Natural killer cell treated with Interleukin-12 subunit alpha and Interleukin-12 subunit beta and Interleukin-15 and Interleukin-18, amount 100 ng/mL, for 72 hours (primary cell): Measurements from ENCODE around the gene REN. TPM values are rescaled to one million over a fixed set of nuclear protein-coding genes. Genes with fewer than 3 reads are reported as not detected.

Experiments
- ATAC-seq, 2 donors: fragments of 150-1000 bp; cut with Tn5 transposase in 1 of 2; sonication (Bioruptor Pico), chemical (Tn5 transposase) in 1 of 2; 2 replicates each; pipeline ENCODE4 v1.10.0; 2021
- DNase-seq: peaks from one replicate; pipeline ENCODE4 v3.0.0; 2022; ENCODE audit warnings: low spot score
- H3K27ac Mint-ChIP-seq, 2 donors: 1 replicate in 1 of 2; 2 replicates in 1 of 2; pipeline ENCODE4 v1.8.0; 2022; ENCODE audit warnings: mixed read lengths in 2 of 2, mild to moderate bottlenecking in 1 of 2, moderate library complexity in 1 of 2
- H3K27me3 Mint-ChIP-seq, 2 donors: 1 replicate in 1 of 2; 2 replicates in 1 of 2; pipeline ENCODE4 v1.8.0; 2022; ENCODE audit warnings: mixed read lengths in 2 of 2
- H3K36me3 Mint-ChIP-seq: one replicate; pipeline ENCODE4 v1.8.0; 2022; ENCODE audit warnings: mixed read lengths
- H3K4me1 Mint-ChIP-seq, 2 donors: 1 replicate in 1 of 2; 2 replicates in 1 of 2; pipeline ENCODE4 v1.8.0; 2022; ENCODE audit warnings: low read depth in 2 of 2, mixed read lengths in 2 of 2, mild to moderate bottlenecking in 1 of 2
- H3K4me3 Mint-ChIP-seq: one replicate; pipeline ENCODE4 v1.8.0; 2022; ENCODE audit warnings: mixed read lengths
- H3K9me3 Mint-ChIP-seq: 2 replicates; pipeline ENCODE4 v1.8.0; 2022; ENCODE audit warnings: mixed read lengths
- total RNA-seq, 2 donors: library from RNA; stranded (reverse); gene quantifications; one replicate each; pipeline ENCODE4 v1.2.3, GENCODE V29; 2022

Gene REN
- total RNA-seq, 2 donors from 2014 or later: not detected

DNA sequence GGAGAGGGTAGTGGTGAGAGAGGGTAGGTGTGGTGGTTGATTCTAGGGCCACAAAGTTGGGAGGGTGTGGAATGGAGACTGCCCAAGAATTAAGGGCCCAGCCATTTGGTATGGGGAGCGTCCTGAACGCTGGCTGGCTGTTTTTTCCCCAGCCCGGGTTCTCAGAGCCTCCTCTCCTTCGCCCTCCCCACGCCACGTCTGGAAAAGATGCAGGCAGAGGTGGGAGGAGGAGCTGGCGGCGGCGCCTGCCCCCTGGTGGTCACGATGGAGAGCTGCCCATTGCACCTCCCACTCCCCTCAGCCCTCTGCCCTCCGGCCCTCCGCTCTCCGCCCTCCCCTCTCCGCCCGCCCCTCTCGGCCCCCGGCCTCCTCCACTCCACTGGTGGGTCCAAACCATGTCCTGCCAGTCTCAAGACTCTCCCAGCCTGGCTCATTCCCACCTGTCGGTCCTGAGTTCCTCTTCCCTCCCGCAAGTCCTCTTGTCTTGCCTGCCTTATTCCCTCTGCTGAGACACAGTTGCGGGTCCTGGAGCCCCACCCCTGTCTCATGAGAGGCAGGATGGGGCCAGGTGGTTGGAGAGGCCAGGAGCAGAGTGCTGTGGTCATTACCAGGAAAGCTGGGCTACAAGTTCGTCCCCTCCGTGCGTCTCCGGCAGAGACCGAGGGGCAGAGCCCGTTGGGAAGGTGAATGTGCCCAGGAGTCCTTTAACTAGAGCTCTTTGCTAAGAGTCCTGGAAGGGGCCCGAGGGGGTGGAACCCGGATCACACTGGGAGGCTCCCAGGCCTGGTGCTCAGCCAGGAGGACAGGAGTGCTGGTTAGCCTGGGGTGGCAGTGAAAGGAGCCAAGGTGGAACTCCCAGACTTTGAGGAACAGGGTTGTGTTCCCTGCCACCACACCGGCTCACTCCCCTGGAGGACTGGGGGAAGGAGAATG lies 36.9 kb downstream of the REN start:
- ATAC-seq: peak; percentile 81 to 86
- H3K4me3 Mint-ChIP-seq: peak overlapping the region; percentile 20

DNA sequence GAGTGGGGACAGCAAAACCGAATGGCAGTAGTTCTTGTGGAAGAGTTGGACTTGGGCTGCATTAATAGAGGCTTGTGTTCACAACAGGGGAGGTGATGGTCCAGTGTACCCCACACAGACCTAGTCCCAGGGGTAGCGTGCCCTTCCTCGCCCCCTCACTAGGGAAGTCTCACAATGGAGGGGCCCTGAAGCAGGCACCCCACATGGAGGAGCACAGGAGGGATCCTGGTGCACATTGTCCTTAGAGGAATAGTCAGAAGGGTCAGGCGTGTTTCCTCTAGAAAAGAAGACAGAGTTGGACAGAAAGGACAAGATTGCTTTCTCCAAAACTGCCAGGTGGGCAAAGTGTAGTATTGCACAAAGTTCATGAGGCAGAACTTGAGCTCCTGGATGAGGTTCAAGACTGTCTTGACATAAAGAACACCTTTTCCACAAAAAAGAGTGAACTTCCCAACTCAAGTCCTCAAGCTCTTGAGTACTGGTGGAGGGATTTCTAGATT lies 37.6 kb downstream of the REN start:
- DNase-seq: no peak
- no peak for ATAC-seq
- no peaks in the 10 kb centered on the region for H3K36me3 Mint-ChIP-seq
- peak overlapping the region; percentile 20 for H3K4me3 Mint-ChIP-seq
- no peaks in the 10 kb centered on the region for H3K27me3 Mint-ChIP-seq
- no peaks in the 10 kb centered on the region for H3K9me3 Mint-ChIP-seq
- H3K4me1 Mint-ChIP-seq: peaks cover 9 to 12% of the 10 kb centered on the region in 2 donors
- H3K27ac Mint-ChIP-seq: peak overlapping the region in 1 of 2 donors; percentile 64

More for the DNA sequence above, 36.9 kb downstream of the REN start:
- Mint-ChIP-seq H3K27ac (peak overlapping the region in 1 of 2 donors; percentile 64), H3K36me3 (no peaks in the 10 kb centered on the region), H3K27me3 (no peaks in the 10 kb centered on the region), H3K4me1 (peaks cover 9 to 12% of the 10 kb centered on the region in 2 donors), H3K9me3 (no peaks in the 10 kb centered on the region)
- no peak for DNase-seq

DNA sequence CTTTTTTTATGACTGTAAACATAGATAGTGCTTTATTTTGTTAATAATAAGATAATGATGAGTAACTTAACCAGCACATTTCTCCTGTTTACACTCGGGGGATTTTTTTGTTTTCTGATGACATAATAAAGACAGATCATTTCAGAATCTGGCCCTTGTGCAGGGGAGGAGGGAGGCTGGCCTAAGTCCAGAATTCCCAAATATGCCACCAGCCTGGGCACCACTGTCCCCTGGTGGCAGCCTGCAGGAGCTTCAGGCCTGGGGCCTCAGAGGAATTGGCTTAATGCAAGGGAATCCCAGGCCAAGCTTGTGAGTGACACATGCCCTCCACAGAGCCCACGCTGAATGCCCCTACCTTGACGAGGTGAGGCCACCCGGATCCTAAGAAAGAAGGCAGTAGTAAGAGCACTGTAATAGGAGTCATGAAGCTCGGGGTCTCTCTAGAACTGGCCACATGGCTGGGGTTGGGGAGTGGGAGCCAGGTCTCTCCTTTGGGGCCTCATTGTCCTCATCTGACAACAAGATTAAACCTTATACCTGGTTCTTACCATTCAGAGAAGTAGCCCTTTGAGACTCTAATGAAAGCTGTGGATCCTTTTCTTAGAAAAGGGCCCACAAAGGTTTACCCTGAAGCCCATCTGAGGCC lies 38.4 kb downstream of the REN start:
- H3K4me3 Mint-ChIP-seq: no peak overlapping the region
- no peaks in the 10 kb centered on the region for H3K36me3 Mint-ChIP-seq
- H3K27ac Mint-ChIP-seq: peak overlapping the region in 1 of 2 donors; percentile 70
- DNase-seq (no peak), ATAC-seq (no peak)
- no peaks in the 10 kb centered on the region for H3K9me3 Mint-ChIP-seq
- peaks cover 9 to 12% of the 10 kb centered on the region in 2 donors for H3K4me1 Mint-ChIP-seq
- no peaks in the 10 kb centered on the region for H3K27me3 Mint-ChIP-seq

DNA sequence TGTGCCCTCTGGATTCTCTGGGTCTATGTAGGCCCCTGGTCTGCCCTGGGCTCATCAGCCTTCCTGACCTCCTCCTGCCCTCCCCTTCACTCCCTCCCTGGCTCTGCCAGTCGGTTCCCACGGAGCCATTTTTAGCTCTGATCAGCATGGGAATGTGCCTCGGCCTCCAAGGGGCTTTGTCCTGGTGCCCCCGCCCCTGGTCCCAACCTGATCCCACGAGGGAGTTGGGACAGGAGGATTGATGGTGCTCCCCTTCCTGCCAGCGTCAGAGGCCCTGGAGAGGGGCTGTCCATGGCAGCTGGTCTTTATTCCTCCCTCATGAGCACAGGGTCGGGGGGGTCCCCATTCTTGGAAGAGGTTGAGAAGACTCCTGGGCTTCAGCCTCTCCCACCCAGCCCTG lies 39.2 kb downstream of the REN start:
- no peak for DNase-seq
- Mint-ChIP-seq H3K27ac (peak overlapping the region in 1 of 2 donors; percentile 70), H3K9me3 (no peaks in the 10 kb centered on the region), H3K4me1 (peaks cover 9 to 12% of the 10 kb centered on the region in 2 donors), H3K4me3 (no peak overlapping the region), H3K27me3 (no peaks in the 10 kb centered on the region), H3K36me3 (no peaks in the 10 kb centered on the region)
- ATAC-seq: no peak

DNA sequence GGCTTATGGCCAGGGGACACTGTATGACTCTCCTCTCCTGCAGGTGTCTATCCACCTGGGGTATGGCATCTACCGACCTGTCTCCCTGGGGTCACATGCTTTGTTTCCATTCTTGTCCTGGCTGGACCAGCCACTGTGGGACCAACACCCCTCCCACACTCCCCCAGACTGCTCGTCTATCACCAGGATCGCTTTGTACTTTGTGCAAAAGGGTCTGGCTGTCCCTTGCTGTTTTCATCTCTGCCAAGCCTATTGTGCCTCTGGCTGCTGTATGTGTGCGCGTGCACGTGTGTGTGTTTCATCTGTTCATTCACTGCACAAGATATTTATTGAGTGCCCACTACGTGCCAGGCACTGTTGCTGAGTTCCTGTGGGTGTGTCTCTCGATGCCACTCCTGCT lies 39.8 kb downstream of the REN start:
- no peak for DNase-seq
- H3K27ac Mint-ChIP-seq: no peak overlapping the region
- H3K27me3 Mint-ChIP-seq: no peaks in the 10 kb centered on the region
- no peak overlapping the region for H3K4me3 Mint-ChIP-seq
- peaks cover 9 to 12% of the 10 kb centered on the region in 2 donors for H3K4me1 Mint-ChIP-seq
- H3K36me3 Mint-ChIP-seq: no peaks in the 10 kb centered on the region
- no peaks in the 10 kb centered on the region for H3K9me3 Mint-ChIP-seq
- no peak for ATAC-seq

DNA sequence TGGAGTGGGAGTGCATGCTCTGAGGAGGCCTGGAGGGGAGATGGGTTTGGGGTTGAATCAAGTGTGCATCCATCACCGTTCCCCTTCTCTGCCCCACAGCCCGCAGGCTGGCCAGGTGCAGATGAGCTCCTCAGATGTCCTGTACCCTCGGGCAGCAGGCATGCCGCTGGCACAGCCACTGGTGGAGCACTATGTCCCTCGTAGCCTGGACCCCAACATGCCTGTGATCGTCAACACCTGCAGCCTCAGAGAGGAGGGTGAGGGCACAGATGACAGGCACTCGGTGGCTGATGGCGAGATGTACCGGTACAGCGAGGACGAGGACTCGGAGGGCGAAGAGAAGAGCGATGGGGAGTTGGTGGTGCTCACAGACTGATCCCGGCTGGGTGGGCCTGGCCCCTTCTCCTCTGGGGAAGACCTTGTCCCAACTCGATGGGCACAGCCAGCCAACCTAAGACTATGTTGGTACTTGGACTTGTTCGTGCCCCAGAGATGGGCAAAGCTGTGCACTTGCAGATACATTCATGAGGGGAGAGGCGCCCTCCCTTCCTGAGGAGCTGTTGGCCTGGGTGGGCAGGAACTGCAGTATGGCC lies 40.3 kb downstream of the REN start:
- no peaks in the 10 kb centered on the region for H3K36me3 Mint-ChIP-seq
- no peaks in the 10 kb centered on the region for H3K27me3 Mint-ChIP-seq
- DNase-seq: no peak
- no peak overlapping the region for H3K27ac Mint-ChIP-seq
- H3K9me3 Mint-ChIP-seq: no peaks in the 10 kb centered on the region
- no peak overlapping the region for H3K4me3 Mint-ChIP-seq
- peaks cover 9 to 12% of the 10 kb centered on the region in 2 donors for H3K4me1 Mint-ChIP-seq
- no peak for ATAC-seq

DNA sequence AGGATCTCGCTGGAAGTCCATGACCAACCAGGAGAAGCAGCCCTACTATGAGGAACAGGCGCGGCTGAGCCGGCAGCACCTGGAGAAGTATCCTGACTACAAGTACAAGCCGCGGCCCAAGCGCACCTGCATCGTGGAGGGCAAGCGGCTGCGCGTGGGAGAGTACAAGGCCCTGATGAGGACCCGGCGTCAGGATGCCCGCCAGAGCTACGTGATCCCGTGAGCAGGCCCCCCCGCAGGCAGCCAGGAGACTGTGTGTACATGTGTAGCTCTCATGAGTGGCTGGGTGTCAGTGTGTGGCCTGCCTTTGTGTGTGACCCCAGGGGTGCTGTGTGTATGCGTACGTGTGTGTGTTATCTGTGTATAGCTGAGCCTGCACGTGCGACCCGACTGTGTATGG lies 41.5 kb downstream of the REN start:
- Mint-ChIP-seq H3K9me3 (no peaks in the 10 kb centered on the region), H3K27ac (no peak overlapping the region), H3K27me3 (no peaks in the 10 kb centered on the region), H3K4me1 (peaks cover 9 to 12% of the 10 kb centered on the region in 2 donors), H3K4me3 (no peak overlapping the region), H3K36me3 (no peaks in the 10 kb centered on the region)
- no peak for DNase-seq
- ATAC-seq: no peak

DNA sequence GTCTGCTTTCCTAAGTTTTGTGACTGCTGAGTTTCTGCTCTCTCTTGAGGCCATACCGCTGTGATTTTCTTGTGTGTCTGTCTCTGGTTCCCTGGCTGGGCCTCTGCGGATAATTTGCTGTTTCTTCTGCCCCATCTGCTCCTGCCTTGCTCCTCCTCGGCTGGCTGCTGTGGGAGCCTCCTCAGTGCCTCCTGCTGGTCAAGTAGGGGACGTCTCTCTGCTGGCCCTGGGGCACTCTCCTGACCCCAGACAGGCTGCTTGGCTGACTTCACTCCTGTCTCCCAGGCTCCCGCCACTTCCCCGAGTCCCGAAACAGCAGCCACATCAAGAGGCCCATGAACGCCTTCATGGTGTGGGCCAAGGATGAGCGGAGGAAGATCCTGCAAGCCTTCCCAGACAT lies 42.8 kb downstream of the REN start:
- Mint-ChIP-seq H3K27ac (no peak overlapping the region), H3K27me3 (no peaks in the 10 kb centered on the region), H3K4me3 (no peak overlapping the region), H3K4me1 (peaks cover 2 to 3% of the 10 kb centered on the region in 2 donors), H3K9me3 (no peaks in the 10 kb centered on the region), H3K36me3 (no peaks in the 10 kb centered on the region)
- ATAC-seq (no peak), DNase-seq (no peak)

DNA sequence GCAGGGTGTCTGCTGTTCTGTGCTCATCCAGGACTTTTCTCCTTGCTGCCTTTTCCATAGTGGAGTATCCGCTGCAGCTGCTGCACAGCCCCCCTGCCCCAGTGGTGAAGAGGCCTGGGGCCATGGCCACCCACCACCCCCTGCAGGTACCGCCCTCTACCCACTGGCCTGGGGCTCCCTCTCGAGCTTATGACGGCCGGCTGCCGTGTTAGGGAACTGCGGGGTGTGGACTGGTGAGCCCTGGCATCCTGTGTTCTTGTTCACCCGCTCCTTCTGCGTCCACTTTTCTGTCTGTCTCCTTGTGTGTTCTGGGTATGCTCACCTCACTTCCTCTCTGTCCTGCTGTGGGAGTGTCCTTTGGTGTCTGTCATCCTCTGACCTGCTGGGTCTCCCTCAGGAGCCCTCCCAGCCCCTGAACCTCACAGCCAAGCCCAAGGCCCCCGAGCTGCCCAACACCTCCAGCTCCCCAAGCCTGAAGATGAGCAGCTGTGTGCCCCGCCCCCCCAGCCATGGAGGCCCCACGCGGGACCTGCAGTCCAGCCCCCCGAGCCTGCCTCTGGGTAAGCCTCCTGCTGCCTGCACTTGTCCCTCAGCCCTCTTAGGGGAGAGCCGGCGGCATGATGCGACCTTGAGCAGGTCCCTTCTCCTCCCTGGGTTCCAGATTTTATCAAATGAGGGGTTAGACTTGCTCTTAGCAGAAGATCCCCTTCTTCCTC lies 44.1 kb downstream of the REN start:
- ATAC-seq (no peak), DNase-seq (no peak)
- Mint-ChIP-seq H3K9me3 (no peaks in the 10 kb centered on the region), H3K4me3 (no peak overlapping the region), H3K27ac (no peak overlapping the region), H3K36me3 (no peaks in the 10 kb centered on the region), H3K27me3 (no peaks in the 10 kb centered on the region), H3K4me1 (no peaks in the 10 kb centered on the region)

DNA sequence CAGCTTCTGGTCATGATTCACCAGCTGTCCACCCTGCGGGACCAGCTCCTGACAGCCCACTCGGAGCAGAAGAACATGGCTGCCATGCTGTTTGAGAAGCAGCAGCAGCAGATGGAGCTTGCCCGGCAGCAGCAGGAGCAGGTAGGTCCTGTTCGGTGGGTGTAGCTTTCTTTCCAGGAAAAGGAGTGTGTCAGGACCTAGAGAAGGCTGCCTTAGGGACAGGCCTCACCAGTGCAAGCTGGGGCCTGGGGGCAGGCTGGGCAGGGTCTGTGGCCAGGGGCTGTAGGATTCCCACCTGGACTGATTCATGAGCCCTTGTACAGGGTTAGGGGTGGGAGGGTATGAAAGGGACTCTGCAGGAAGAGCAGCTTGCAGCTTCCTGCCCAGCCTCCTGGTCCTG lies 49.6 kb downstream of the REN start:
- no peak overlapping the region for H3K27ac Mint-ChIP-seq
- no peak overlapping the region for H3K4me3 Mint-ChIP-seq
- DNase-seq (no peak), ATAC-seq (no peak)
- H3K4me1 Mint-ChIP-seq: peaks cover 4 to 14% of the 10 kb centered on the region in 2 donors
- no peaks in the 10 kb centered on the region for H3K9me3 Mint-ChIP-seq
- no peaks in the 10 kb centered on the region for H3K27me3 Mint-ChIP-seq
- H3K36me3 Mint-ChIP-seq: no peaks in the 10 kb centered on the region

DNA sequence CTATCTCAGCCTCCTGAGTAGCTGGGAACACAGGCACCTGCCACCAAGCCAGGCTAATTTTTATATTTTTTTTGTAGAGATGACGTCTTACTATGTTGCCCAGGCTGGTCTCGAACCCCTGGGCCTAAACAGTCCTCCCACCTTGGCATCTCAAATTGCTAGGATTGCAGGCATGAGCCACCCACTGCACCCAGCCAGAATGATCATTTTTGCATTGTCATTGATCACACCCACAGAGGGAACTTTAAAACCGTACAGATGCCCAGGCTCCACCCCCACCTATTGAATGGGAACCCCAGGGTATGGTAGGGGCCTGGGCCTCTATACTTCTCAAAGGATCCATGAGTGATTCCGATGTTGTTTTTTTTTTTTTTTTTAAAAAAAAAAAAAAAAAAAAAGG lies 51.0 kb downstream of the REN start:
- no peak for ATAC-seq
- H3K4me3 Mint-ChIP-seq: no peak overlapping the region
- no peaks in the 10 kb centered on the region for H3K36me3 Mint-ChIP-seq

DNA sequence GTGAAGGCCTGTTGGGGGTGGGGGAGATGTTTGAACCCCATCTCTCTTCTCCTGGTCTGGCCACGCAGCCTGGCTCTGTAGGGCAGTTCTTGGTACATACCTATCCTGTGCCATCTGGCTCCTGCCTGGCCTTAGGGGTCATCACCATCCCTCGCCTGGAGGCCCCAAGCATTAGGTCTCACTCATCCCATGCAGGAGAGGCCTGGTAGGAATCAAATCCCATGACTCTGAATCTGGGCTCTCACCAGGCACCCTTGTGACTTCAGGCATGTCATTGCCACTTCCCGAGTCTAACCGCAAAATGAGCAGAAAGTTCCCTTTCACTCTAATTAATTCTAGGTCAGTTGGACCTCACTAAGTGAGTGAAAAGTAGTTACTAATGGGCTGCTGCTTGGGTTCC lies 51.5 kb downstream of the REN start:
- no peak overlapping the region for H3K27ac Mint-ChIP-seq
- H3K36me3 Mint-ChIP-seq: no peaks in the 10 kb centered on the region
- H3K9me3 Mint-ChIP-seq: no peaks in the 10 kb centered on the region
- H3K4me3 Mint-ChIP-seq: no peak overlapping the region
- no peaks in the 10 kb centered on the region for H3K27me3 Mint-ChIP-seq
- no peak for ATAC-seq
- DNase-seq: no peak
- peaks cover 4 to 14% of the 10 kb centered on the region in 2 donors for H3K4me1 Mint-ChIP-seq

More for the DNA sequence above, 51.0 kb downstream of the REN start:
- DNase-seq: no peak
- no peaks in the 10 kb centered on the region for H3K27me3 Mint-ChIP-seq
- no peaks in the 10 kb centered on the region for H3K9me3 Mint-ChIP-seq
- peaks cover 4 to 14% of the 10 kb centered on the region in 2 donors for H3K4me1 Mint-ChIP-seq
- no peak overlapping the region for H3K27ac Mint-ChIP-seq

DNA sequence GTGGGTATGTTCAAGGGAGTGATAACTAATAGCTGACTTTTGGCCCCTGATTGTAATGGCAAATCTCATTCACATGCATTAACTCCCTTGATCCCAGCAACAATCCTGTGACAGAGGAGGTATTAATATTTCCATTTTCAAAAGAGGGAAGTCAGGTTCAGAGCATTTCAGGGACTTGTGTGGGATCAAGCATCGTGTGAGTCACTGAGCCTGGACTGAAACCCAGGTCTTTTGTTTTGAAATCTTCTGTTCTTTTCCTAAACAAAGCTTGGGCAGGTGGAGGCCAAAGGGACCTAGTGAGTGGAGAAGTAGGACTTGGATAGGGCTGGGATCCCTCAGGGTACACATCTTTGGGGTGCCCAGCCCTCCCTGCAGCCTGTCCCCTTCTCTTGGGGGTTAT lies 52.2 kb downstream of the REN start:
- Mint-ChIP-seq H3K27ac (peak overlapping the region in 1 of 2 donors; percentile 25), H3K4me3 (no peak overlapping the region), H3K4me1 (peaks cover 4 to 17% of the 10 kb centered on the region in 2 donors), H3K27me3 (no peaks in the 10 kb centered on the region), H3K9me3 (no peaks in the 10 kb centered on the region), H3K36me3 (no peaks in the 10 kb centered on the region)
- ATAC-seq: no peak
- DNase-seq: no peak
